Posterior cingulate gyrus (tissue), 11 donors: ENCODE measurements around the gene DSG2.

Source experiments
- DNase-seq, 10 donors: peaks; one replicate each; pipeline versions ENCODE4 v3.0.0 to v3.0.0-alpha.2; 2020 to 2021; ENCODE audit warnings: mixed read lengths in 3 of 10
- intact Hi-C: fragments of 100-400 bp; cut with DNase I; formaldehyde crosslinking; loops from one replicate; pipeline ENCODE4 v1.15.1; 2023

DSG2 gene

DNA sequence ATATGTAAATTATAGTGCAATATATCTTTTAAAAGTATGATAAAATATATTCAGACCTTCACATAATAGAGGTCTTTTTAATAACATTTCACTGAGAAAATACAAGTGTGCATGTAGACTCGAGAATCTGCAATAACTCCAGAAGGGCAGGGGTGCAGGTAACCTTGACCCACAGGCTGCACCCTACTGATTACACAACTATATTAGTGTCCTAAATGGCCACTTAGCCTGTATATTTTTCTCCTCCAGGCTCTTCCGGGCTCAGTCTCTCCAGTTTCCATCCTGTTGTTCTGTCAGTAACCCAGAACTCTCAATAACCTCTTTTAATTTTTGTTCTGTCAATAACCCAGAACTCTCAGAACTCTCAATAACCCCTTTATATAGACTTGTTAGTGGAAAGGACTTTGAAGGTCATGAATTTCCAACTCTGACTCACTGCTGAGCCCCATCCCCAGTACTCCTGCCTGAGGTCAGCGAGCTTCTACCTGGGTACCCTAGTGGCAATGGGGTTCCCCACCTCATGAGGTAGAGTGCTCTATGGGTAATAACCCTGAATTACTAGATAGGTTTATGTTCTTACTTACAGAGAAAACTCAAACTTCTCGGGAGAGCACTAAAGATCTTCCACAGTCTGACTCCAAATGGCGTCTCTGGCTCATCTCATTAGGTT lies 85.3 kb downstream of the DSG2 start:
- intact Hi-C loops, result no loop called here

DNA sequence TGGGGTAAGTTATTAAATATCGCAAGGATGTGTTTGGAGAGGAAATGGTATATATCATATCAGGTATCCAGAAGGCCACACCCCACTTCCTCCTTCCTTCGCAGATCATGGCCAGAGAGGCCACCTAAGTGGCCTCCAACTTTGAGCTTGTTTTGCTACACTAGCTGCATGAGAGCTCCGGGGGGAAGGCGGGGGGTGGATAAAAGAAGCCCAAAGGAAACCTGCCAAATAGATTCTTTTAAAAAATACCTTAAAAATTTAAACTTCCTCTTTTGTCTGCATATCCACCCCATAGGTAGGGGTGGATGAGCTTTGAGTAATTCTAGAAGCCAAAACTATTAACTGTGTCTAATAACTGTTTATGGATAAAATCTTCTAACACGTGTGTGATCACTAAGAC lies 88.0 kb downstream of the DSG2 start:
- intact Hi-C loops, result no loop called here
- no peak for DNase-seq

More for the DNA sequence above, 85.3 kb downstream of the DSG2 start:
- DNase-seq, result no peak

DNA sequence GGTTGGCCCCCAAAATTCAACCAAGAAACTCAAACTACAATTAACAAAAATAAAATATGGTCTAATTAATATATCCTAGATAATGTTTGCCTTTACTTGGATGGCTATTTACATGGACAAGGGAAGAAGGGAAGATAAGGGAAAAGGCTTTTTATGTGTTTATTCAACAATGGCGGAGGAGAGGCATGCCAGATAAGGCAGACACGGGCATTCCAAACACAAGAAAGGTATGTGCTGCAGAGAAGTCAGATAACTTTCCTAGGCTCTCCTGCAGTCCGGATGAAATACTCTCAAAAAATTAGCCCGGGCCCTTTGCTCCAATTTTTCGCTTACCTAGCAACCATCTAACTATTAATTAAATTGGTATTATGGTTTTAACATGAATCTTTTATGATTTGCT lies 88.6 kb downstream of the DSG2 start:
- no peak for DNase-seq
- intact Hi-C loops, result no loop called here

DNA sequence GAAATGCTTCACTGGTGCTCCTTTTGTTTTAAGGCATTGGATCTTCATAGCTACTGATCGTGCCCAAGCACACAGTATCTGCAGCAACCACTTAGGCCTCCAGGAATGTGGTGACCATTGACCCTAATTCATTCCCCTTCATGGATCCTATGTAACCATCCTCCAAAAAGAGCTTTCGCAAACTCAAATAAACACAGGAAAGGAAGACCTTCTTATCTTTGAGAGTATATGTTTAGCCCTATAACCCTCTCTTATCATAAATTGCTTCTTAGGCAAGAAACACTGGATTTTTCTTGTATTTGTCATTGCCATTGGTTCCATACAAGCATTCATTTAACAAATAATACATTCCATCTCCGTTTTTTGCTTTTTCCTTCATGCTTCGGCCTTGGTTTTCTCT lies 89.6 kb downstream of the DSG2 start:
- intact Hi-C loops, result no loop called here
- no peak for DNase-seq

DNA sequence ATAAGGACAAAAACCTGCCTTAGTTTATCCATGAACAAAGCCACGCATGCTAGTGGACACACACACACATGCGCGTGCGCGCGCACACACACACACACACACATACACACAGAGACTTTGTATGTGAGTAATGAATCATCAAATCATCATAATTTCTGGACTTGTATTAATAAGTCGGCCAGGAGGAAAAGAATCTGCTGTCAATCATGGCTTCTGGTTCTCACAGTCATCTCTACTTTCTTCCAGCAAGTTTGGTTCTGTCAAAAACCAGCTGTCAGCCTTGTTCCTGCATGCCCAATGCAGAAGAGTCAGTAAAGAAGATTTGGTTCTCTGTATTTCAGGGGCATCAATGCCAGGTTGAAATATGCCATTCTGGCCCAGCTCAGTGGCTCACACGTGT lies 92.6 kb downstream of the DSG2 start:
- intact Hi-C loops, result no loop called here

DNA sequence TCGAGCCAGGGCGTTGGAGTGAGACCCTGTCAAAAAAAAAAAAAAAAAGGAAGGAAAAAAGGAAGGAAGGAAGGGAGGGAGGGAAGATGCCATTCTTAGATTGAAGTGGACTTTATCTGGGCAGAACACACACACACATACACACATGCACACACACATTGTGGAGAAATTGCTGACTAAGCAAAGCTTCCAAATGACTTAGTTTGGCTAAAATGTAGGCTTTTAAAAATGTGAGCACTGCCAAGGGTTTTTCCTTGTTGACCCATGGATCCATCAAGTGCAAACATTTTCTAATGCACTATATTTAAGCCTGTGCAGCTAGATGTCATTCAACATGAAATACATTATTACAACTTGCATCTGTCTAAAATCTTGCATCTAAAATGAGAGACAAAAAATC lies 93.1 kb downstream of the DSG2 start:
- intact Hi-C loops, result no loop called here
- DNase-seq, result no peak

More for the DNA sequence above, 92.6 kb downstream of the DSG2 start:
- DNase-seq, result no peak

DNA sequence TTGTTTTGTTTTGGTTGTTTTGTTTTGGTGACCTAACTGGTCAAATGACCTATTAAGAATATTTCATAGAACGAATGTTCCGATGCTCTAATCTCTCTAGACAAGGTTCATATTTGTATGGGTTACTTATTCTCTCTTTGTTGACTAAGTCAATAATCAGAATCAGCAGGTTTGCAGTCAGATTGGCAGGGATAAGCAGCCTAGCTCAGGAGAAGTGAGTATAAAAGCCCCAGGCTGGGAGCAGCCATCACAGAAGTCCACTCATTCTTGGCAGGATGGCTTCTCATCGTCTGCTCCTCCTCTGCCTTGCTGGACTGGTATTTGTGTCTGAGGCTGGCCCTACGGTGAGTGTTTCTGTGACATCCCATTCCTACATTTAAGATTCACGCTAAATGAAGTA lies 93.7 kb downstream of the DSG2 start, which contains the start of gene TTR:
TSS of gene TTR (plus strand) at position 250 of the 400 bp plus-strand sequence. CDS start at position 276, 26 bp downstream.
- no peak for DNase-seq
- intact Hi-C loops, result no loop called here

DNA sequence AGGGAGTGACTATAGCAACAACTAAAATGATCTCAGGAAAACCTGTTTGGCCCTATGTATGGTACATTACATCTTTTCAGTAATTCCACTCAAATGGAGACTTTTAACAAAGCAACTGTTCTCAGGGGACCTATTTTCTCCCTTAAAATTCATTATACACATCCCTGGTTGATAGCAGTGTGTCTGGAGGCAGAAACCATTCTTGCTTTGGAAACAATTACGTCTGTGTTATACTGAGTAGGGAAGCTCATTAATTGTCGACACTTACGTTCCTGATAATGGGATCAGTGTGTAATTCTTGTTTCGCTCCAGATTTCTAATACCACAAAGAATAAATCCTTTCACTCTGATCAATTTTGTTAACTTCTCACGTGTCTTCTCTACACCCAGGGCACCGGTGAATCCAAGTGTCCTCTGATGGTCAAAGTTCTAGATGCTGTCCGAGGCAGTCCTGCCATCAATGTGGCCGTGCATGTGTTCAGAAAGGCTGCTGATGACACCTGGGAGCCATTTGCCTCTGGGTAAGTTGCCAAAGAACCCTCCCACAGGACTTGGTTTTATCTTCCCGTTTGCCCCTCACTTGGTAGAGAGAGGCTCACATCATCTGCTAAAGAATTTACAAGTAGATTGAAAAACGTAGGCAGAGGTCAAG lies 94.7 kb downstream of the DSG2 start:
- no peak for DNase-seq
- intact Hi-C loops, result no loop called here

DNA sequence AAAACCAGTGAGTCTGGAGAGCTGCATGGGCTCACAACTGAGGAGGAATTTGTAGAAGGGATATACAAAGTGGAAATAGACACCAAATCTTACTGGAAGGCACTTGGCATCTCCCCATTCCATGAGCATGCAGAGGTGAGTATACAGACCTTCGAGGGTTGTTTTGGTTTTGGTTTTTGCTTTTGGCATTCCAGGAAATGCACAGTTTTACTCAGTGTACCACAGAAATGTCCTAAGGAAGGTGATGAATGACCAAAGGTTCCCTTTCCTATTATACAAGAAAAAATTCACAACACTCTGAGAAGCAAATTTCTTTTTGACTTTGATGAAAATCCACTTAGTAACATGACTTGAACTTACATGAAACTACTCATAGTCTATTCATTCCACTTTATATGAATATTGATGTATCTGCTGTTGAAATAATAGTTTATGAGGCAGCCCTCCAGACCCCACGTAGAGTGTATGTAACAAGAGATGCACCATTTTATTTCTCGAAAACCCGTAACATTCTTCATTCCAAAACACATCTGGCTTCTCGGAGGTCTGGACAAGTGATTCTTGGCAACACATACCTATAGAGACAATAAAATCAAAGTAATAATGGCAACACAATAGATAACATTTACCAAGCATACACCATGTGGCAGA lies 97.3 kb downstream of the DSG2 start:
- intact Hi-C loops, result no loop called here
- DNase-seq, result no peak

DNA sequence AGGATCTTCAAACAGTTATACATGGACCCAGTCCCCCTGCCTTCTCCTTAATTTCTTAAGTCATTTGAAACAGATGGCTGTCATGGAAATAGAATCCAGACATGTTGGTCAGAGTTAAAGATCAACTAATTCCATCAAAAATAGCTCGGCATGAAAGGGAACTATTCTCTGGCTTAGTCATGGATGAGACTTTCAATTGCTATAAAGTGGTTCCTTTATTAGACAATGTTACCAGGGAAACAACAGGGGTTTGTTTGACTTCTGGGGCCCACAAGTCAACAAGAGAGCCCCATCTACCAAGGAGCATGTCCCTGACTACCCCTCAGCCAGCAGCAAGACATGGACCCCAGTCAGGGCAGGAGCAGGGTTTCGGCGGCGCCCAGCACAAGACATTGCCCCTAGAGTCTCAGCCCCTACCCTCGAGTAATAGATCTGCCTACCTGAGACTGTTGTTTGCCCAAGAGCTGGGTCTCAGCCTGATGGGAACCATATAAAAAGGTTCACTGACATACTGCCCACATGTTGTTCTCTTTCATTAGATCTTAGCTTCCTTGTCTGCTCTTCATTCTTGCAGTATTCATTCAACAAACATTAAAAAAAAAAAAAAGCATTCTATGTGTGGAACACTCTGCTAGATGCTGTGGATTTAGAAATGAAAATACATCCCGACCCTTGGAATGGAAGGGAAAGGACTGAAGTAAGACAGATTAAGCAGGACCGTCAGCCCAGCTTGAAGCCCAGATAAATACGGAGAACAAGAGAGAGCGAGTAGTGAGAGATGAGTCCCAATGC lies 98.3 kb downstream of the DSG2 start:
- DNase-seq, result no peak
- intact Hi-C loops, result no loop called here

DNA sequence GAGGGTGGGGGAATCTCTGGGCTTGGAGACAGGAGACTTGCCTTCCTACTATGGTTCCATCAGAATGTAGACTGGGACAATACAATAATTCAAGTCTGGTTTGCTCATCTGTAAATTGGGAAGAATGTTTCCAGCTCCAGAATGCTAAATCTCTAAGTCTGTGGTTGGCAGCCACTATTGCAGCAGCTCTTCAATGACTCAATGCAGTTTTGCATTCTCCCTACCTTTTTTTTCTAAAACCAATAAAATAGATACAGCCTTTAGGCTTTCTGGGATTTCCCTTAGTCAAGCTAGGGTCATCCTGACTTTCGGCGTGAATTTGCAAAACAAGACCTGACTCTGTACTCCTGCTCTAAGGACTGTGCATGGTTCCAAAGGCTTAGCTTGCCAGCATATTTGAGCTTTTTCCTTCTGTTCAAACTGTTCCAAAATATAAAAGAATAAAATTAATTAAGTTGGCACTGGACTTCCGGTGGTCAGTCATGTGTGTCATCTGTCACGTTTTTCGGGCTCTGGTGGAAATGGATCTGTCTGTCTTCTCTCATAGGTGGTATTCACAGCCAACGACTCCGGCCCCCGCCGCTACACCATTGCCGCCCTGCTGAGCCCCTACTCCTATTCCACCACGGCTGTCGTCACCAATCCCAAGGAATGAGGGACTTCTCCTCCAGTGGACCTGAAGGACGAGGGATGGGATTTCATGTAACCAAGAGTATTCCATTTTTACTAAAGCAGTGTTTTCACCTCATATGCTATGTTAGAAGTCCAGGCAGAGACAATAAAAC lies 100.2 kb downstream of the DSG2 start:
- DNase-seq, result no peak
- intact Hi-C loops, result no loop called here
